Measurements from ENCODE around the gene RASL12.
A peak's percentile ranks its signal among the peaks of the same experiment; 100 is the strongest.
"Not testable (repeated sequence)": the region's sequence is repeated elsewhere in the genome, so short reads cannot be mapped to it uniquely, and the experiment has no call there.

Gene RASL12

GRCh38 chr15:65076486-65077290, 8.9 kb upstream of the RASL12 start, which contains the start of gene KBTBD13:
TSS of gene KBTBD13 (plus strand) at chr15:65076746. CDS start at chr15:65076816, 70 bp downstream.
- peaks cover 3 to 7% of the 10 kb centered on the region in 2 donors for H3K4me1 Mint-ChIP-seq (ENCODE audit: low read depth in 2 of 2)
- no peak for ATAC-seq (replicated peaks)
- H3K9me3 Mint-ChIP-seq = no peaks in the 10 kb centered on the region
- H3K4me3 Mint-ChIP-seq = no peak within 1 kb of the TSS
- no peak within 1 kb of the TSS for H3K27ac Mint-ChIP-seq
- peaks cover 40 to 43% of the 10 kb centered on the region in 2 donors for H3K27me3 Mint-ChIP-seq
- H3K36me3 Mint-ChIP-seq (ENCODE audit: insufficient read depth) = peaks cover 5% of the 10 kb centered on the region
- DNase-seq = no peak

DNA sequence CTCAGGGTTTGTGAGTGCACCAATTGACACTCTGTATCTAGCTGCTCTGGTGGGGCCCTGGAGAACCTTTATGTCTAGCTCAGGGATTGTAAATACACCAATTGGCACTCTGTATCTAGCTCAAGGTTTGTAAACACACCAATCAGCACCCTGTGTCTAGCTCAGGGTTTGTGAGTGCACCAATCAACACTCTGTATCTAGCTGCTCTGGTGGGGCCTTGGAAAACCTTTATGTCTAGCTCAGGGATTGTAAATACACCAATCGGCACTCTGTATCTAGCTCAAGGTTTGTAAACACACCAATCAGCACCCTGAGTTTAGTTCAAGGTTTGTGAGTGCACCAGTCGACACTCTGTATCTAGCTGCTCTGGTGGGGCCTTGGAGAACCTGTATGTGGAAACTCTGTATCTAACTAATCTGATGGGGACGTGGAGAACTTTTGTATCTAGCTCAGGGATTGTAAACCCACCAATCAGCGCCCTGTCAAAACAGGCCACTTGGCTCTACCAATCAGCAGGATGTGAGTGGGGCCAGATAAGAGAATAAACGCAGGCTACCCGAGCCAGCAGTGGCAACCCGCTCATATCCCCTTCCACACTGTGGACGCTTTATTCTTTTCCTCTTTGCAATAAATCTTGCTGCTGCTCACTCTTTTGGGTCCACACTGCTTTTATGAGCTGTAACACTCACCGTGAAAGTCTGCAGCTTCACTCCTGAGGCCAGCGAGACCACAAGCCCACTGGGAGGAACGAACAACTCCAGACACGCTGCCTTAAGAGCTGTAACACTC, 8.0 kb upstream of the RASL12 start:
- ATAC-seq (replicated peaks); H3K4me1 Mint-ChIP-seq (ENCODE audit: low read depth in 2 of 2); H3K36me3 Mint-ChIP-seq (ENCODE audit: insufficient read depth); H3K27ac Mint-ChIP-seq; H3K4me3 Mint-ChIP-seq; DNase-seq; H3K9me3 Mint-ChIP-seq: not testable (repeated sequence)
- H3K27me3 Mint-ChIP-seq = peaks cover 31 to 34% of the 10 kb centered on the region in 2 donors

DNA sequence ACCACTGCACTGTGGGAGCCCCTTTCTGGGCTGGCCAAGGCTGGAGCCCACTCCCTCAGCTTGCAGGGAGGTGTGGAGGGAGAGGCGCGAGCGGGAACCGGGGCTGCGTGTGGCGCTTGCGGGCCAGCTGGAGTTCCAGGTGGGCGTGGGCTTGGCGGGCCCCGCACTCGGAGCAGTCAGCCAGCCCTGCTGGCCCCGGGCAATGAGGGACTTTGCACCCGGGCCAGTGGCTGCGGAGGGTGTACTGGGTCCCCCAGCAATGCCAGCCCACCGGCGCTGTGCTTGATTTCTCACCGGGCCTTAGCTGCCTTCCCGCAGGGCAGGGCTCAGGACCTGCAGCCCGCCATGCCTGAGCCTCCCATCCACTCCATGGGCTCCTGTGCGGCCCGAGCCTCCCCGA, 7.2 kb upstream of the RASL12 start:
- not testable (repeated sequence) for ATAC-seq (replicated peaks); H3K9me3 Mint-ChIP-seq; H3K27ac Mint-ChIP-seq; H3K4me1 Mint-ChIP-seq (ENCODE audit: low read depth in 2 of 2); DNase-seq; H3K36me3 Mint-ChIP-seq (ENCODE audit: insufficient read depth); H3K4me3 Mint-ChIP-seq
- peaks cover 27 to 33% of the 10 kb centered on the region in 2 donors for H3K27me3 Mint-ChIP-seq

DNA sequence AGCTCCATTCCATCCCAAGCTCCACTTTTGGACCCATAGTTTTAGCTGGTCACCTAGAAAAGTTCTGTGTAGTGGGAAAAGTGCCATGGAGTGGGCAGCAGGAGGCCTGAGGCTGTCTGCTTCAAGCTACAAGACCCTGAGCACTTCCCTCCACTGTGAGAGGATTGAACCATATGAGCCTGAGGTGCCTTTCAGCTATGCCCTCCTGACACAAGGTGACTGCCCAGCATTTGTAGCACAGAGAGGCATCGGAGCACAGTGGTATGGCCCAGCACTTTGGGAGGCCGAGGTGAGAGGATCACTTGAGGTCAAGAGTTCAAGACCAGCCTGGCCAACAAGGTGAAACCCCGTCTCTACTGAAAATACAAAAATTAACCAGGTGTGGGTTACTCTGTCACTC, 4.8 kb upstream of the RASL12 start:
- Mint-ChIP-seq H3K4me3 (no peak overlapping the region), H3K36me3 (ENCODE audit: insufficient read depth) (peaks cover 5% of the 10 kb centered on the region), H3K4me1 (ENCODE audit: low read depth in 2 of 2) (peaks cover 3 to 5% of the 10 kb centered on the region in 2 donors), H3K27me3 (peaks cover 13 to 31% of the 10 kb centered on the region in 2 donors), H3K27ac (no peak overlapping the region), H3K9me3 (no peaks in the 10 kb centered on the region)
- ATAC-seq (replicated peaks) (no peak), DNase-seq (no peak)

- H3K27ac Mint-ChIP-seq = no peak overlapping the region
- H3K4me3 Mint-ChIP-seq = no peak overlapping the region
- ATAC-seq (replicated peaks) = no peak
- no peaks in the 10 kb centered on the region for H3K9me3 Mint-ChIP-seq
- no peak for DNase-seq
- peaks cover 6 to 7% of the 10 kb centered on the region in 2 donors for H3K4me1 Mint-ChIP-seq (ENCODE audit: low read depth in 2 of 2)
- H3K27me3 Mint-ChIP-seq = peaks cover 17 to 35% of the 10 kb centered on the region in 2 donors
- H3K36me3 Mint-ChIP-seq (ENCODE audit: insufficient read depth) = peaks cover 5% of the 10 kb centered on the region
Observed at GRCh38 chr15:65072027-65072426, 4.2 kb upstream of the RASL12 start.

- no peak for ATAC-seq (replicated peaks)
Observed at GRCh38 chr15:65071381-65071811, 3.6 kb upstream of the RASL12 start.

GRCh38 chr15:65069779-65070546, 2.2 kb upstream of the RASL12 start:
- Mint-ChIP-seq H3K4me3 (no peak overlapping the region), H3K36me3 (ENCODE audit: insufficient read depth) (peaks cover 5% of the 10 kb centered on the region), H3K9me3 (no peaks in the 10 kb centered on the region), H3K27ac (no peak overlapping the region), H3K27me3 (peaks cover 27 to 47% of the 10 kb centered on the region in 2 donors), H3K4me1 (ENCODE audit: low read depth in 2 of 2) (peaks cover 6 to 8% of the 10 kb centered on the region in 2 donors)
- ATAC-seq (replicated peaks) (no peak), DNase-seq (no peak)

More at GRCh38 chr15:65071381-65071811, 3.6 kb upstream of the RASL12 start:
- DNase-seq = no peak
- Mint-ChIP-seq H3K27me3 (peaks cover 18 to 39% of the 10 kb centered on the region in 2 donors), H3K4me3 (no peak overlapping the region), H3K9me3 (no peaks in the 10 kb centered on the region), H3K36me3 (ENCODE audit: insufficient read depth) (peaks cover 5% of the 10 kb centered on the region), H3K27ac (no peak overlapping the region), H3K4me1 (ENCODE audit: low read depth in 2 of 2) (peaks cover 6 to 8% of the 10 kb centered on the region in 2 donors)

- peaks cover 6 to 8% of the 10 kb centered on the region in 2 donors for H3K4me1 Mint-ChIP-seq (ENCODE audit: low read depth in 2 of 2)
- peaks cover 5% of the 10 kb centered on the region for H3K36me3 Mint-ChIP-seq (ENCODE audit: insufficient read depth)
- H3K4me3 Mint-ChIP-seq = no peak overlapping the region
- ATAC-seq (replicated peaks) (no peak), DNase-seq (no peak)
- H3K27me3 Mint-ChIP-seq = peaks cover 28 to 52% of the 10 kb centered on the region in 2 donors
- no peaks in the 10 kb centered on the region for H3K9me3 Mint-ChIP-seq
- no peak overlapping the region for H3K27ac Mint-ChIP-seq
Observed at GRCh38 chr15:65069179-65069578, 1.4 kb upstream of the RASL12 start.

DNA sequence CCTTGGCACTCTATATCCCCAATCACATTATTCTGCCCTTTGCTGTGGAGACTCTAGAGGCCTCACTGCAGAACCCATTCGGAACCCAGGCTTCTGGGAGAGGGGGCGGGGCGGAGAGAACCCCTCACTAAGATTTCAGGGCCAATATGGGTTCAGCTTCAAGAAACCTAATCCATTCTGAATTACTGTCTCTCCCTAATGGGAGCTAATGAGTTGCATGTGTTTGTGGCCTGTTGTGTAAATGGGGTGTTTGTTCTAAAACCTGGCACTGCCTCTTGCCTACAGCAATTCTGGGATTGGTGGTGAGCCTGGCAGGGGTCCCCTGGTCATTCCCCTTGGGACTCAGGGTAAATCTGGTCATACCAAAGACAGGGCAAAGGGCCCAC, 605 bp upstream of the RASL12 start:
- Mint-ChIP-seq H3K4me3 (peak overlapping the region; percentile 43 to 64), H3K36me3 (ENCODE audit: insufficient read depth) (peaks cover 5% of the 10 kb centered on the region), H3K27me3 (peaks cover 32 to 58% of the 10 kb centered on the region in 2 donors), H3K9me3 (no peaks in the 10 kb centered on the region), H3K4me1 (ENCODE audit: low read depth in 2 of 2) (peaks cover 6 to 8% of the 10 kb centered on the region in 2 donors), H3K27ac (no peak overlapping the region)
- DNase-seq (no peak), ATAC-seq (replicated peaks) (no peak)

DNA sequence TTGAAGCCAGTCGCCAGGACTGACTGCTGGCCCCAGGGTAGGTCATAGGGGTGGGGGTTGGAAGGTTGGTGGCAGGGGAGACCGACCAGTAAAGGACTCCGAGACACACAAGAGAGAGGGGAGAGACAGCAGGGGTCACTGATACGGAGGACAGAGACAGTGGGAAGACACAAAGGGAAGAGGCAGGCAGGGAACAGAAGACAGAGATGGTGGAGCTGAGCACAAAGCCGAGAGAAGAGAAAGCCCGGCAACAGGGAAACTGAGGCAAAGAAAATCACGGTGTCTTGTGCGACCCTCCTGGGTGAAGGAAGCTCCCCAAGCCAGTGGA, 510 bp downstream of the RASL12 start:
- no peak overlapping the region for H3K27ac Mint-ChIP-seq
- H3K36me3 Mint-ChIP-seq (ENCODE audit: insufficient read depth) = peaks cover 5% of the 10 kb centered on the region
- H3K4me3 Mint-ChIP-seq = peak overlapping the region in 1 of 2 donors; percentile 60
- H3K9me3 Mint-ChIP-seq = no peaks in the 10 kb centered on the region
- H3K4me1 Mint-ChIP-seq (ENCODE audit: low read depth in 2 of 2) = peaks cover 6 to 8% of the 10 kb centered on the region in 2 donors
- DNase-seq = no peak
- H3K27me3 Mint-ChIP-seq = peaks cover 36 to 69% of the 10 kb centered on the region in 2 donors
- ATAC-seq (replicated peaks) = no peak

- H3K36me3 Mint-ChIP-seq (ENCODE audit: insufficient read depth) = no peaks in the 10 kb centered on the region
- H3K27ac Mint-ChIP-seq = no peak overlapping the region
- H3K4me1 Mint-ChIP-seq (ENCODE audit: low read depth in 2 of 2) = peaks cover 6 to 8% of the 10 kb centered on the region in 2 donors
- ATAC-seq (replicated peaks) (no peak), DNase-seq (no peak)
- peak overlapping the region in 1 of 2 donors; percentile 60 for H3K4me3 Mint-ChIP-seq
- peaks cover 36 to 71% of the 10 kb centered on the region in 2 donors for H3K27me3 Mint-ChIP-seq
- H3K9me3 Mint-ChIP-seq = no peaks in the 10 kb centered on the region
Observed at GRCh38 chr15:65066635-65067316, 1.0 kb downstream of the RASL12 start.

- no peak for ATAC-seq (replicated peaks)
- H3K4me3 Mint-ChIP-seq = no peak overlapping the region
- DNase-seq = no peak
- H3K4me1 Mint-ChIP-seq (ENCODE audit: low read depth in 2 of 2) = peaks cover 6 to 8% of the 10 kb centered on the region in 2 donors
- no peaks in the 10 kb centered on the region for H3K36me3 Mint-ChIP-seq (ENCODE audit: insufficient read depth)
- no peaks in the 10 kb centered on the region for H3K9me3 Mint-ChIP-seq
- no peak overlapping the region for H3K27ac Mint-ChIP-seq
- H3K27me3 Mint-ChIP-seq = peaks cover 36 to 76% of the 10 kb centered on the region in 2 donors
Observed at GRCh38 chr15:65066001-65066634, 1.7 kb downstream of the RASL12 start.

All from effector memory CD8-positive, alpha-beta T cell (primary cell).